DOHH2 (cell line): Measurements from ENCODE around the gene RABEP1.

Source experiments
- H3F3A ChIP-seq: fragments of 200-600 bp; sonication (generic), shearing (Covaris generic); 2 replicates; pipeline ENCODE4 v1.6.0; 2016; ENCODE audit warnings: antibody characterized with exemption, mild to moderate bottlenecking; ENCODE audit not compliant: control insufficient read depth, insufficient read depth
- H3K27ac ChIP-seq: fragments of 200-600 bp; sonication (generic); 2 replicates; pipeline ENCODE4 v1.5.1; 2014; ENCODE audit warnings: low read depth, mild to moderate bottlenecking, low read length, moderate library complexity
- H3K27me3 ChIP-seq: fragments of 200-600 bp; sonication (generic); 2 replicates; pipeline ENCODE4 v1.6.1; 2014; ENCODE audit warnings: mild to moderate bottlenecking, low read length, mixed read lengths; ENCODE audit not compliant: control insufficient read depth
- H3K36me3 ChIP-seq: fragments of 200-600 bp; sonication (generic); 2 replicates; pipeline ENCODE4 v1.6.1; 2014; ENCODE audit warnings: mild to moderate bottlenecking, low read length, moderate library complexity, mixed read lengths; ENCODE audit not compliant: control insufficient read depth
- H3K4me1 ChIP-seq: fragments of 200-600 bp; sonication (generic); 2 replicates; pipeline ENCODE4 v1.6.1; 2014; ENCODE audit warnings: mild to moderate bottlenecking, low read length, mixed read lengths; ENCODE audit not compliant: control insufficient read depth
- H3K4me2 ChIP-seq: fragments of 200-600 bp; sonication (generic); 2 replicates; pipeline ENCODE4 v1.6.0; 2014; ENCODE audit warnings: mild to moderate bottlenecking, low read length, moderate library complexity
- H3K4me3 ChIP-seq: fragments of 200-600 bp; sonication (generic); 2 replicates; pipeline ENCODE4 v1.5.1; 2014; ENCODE audit warnings: mild to moderate bottlenecking, low read length, mixed read lengths
- H3K79me2 ChIP-seq: fragments of 200-600 bp; sonication (generic); 2 replicates; pipeline ENCODE4 v1.6.1; 2014; ENCODE audit warnings: mild to moderate bottlenecking, low read length, mixed read lengths; ENCODE audit not compliant: control insufficient read depth
- H3K9me2 ChIP-seq: fragments of 200-600 bp; sonication (generic); replicated peaks from 2 replicates; pipeline ENCODE4 v1.6.1; 2014; ENCODE audit warnings: mild to moderate bottlenecking, low read length, mixed read lengths; ENCODE audit not compliant: control insufficient read depth
- H3K9me3 ChIP-seq: fragments of 200-600 bp; sonication (generic); 2 replicates; pipeline ENCODE4 v1.6.1; 2014; ENCODE audit warnings: antibody characterized with exemption, low read length, mixed read lengths; ENCODE audit not compliant: control insufficient read depth, insufficient read depth
- H4K20me1 ChIP-seq: fragments of 200-600 bp; sonication (generic); 2 replicates; pipeline ENCODE4 v1.6.0; 2014; ENCODE audit warnings: low read depth, mild to moderate bottlenecking, antibody characterized with exemption, low read length, moderate library complexity; ENCODE audit not compliant: control insufficient read depth, insufficient read depth
- CTCF ChIP-seq: fragments of 200-600 bp; sonication (generic); IDR thresholded peaks from one replicate; pipeline ENCODE4 v1.5.1; 2014; ENCODE audit warnings: antibody characterized with exemption, mild to moderate bottlenecking, low read depth, low read length; ENCODE audit not compliant: poor library complexity, severe bottlenecking
- EZH2phosphoT487 ChIP-seq: fragments of 200-600 bp; sonication (generic); IDR thresholded peaks from 2 replicates; pipeline ENCODE4 v1.6.1; 2017; ENCODE audit warnings: borderline replicate concordance, mild to moderate bottlenecking, antibody characterized with exemption, low read length, moderate library complexity, mixed read lengths

Gene RABEP1

GRCh38 chr17:5379351-5380107 is 97.4 kb downstream of the RABEP1 start:
- Histone ChIP-seq H4K20me1 (no peaks in the 10 kb centered on the region), H3K4me2 (no peak overlapping the region), H3K4me3 (no peak overlapping the region), H3K79me2 (no peaks in the 10 kb centered on the region), H3F3A (peaks cover 49% of the 10 kb centered on the region), H3K9me3 (no peaks in the 10 kb centered on the region), H3K27ac (peak overlapping the region; percentile 11; the same call in 1 of the 2 replicates), H3K36me3 (peaks cover 91% of the 10 kb centered on the region), H3K27me3 (no peaks in the 10 kb centered on the region), H3K9me2 (no peaks in the 10 kb centered on the region), H3K4me1 (no peaks in the 10 kb centered on the region)
- no peak for TF ChIP-seq CTCF
- no peak for TF ChIP-seq EZH2phosphoT487

- no peaks in the 10 kb centered on the region for H3K9me3 ChIP-seq
- TF ChIP-seq EZH2phosphoT487: no peak
- TF ChIP-seq CTCF: no peak
- no peaks in the 10 kb centered on the region for H3K79me2 ChIP-seq
- no peak overlapping the region for H3K4me3 ChIP-seq
- H4K20me1 ChIP-seq: no peaks in the 10 kb centered on the region
- no peak overlapping the region for H3K4me2 ChIP-seq
- no peaks in the 10 kb centered on the region for H3K9me2 ChIP-seq
- peaks cover 59% of the 10 kb centered on the region for H3F3A ChIP-seq
- no peak overlapping the region for H3K27ac ChIP-seq
- peaks cover 94% of the 10 kb centered on the region for H3K36me3 ChIP-seq
- H3K27me3 ChIP-seq: no peaks in the 10 kb centered on the region
- H3K4me1 ChIP-seq: no peaks in the 10 kb centered on the region
Observed at GRCh38 chr17:5380491-5381135, 98.5 kb downstream of the RABEP1 start.

GRCh38 chr17:5381542-5381941 is 99.5 kb downstream of the RABEP1 start:
- no peaks in the 10 kb centered on the region for H4K20me1 ChIP-seq
- peaks cover 63% of the 10 kb centered on the region for H3F3A ChIP-seq
- TF ChIP-seq EZH2phosphoT487: no peak
- TF ChIP-seq CTCF: no peak
- H3K4me3 ChIP-seq: no peak overlapping the region
- H3K9me2 ChIP-seq: no peaks in the 10 kb centered on the region
- H3K79me2 ChIP-seq: no peaks in the 10 kb centered on the region
- H3K27ac ChIP-seq: no peak overlapping the region
- no peaks in the 10 kb centered on the region for H3K4me1 ChIP-seq
- H3K27me3 ChIP-seq: no peaks in the 10 kb centered on the region
- no peak overlapping the region for H3K4me2 ChIP-seq
- peaks cover 97% of the 10 kb centered on the region for H3K36me3 ChIP-seq
- H3K9me3 ChIP-seq: no peaks in the 10 kb centered on the region
